SK-N-SH (cell line): ENCODE results near the gene WDR45. TPM values are rescaled to one million over a fixed set of nuclear protein-coding genes. Genes with fewer than 3 reads are reported as not detected.
A peak's percentile ranks its signal among the peaks of the same experiment; 100 is the strongest.

Experiments used
- CTCF ChIA-PET: fragments of 300-600, 350-600 bp; formaldehyde crosslinking; extraction: SDS; loops from one replicate; lab custom pipeline; 2021; lab: Yijun Ruan, JAX
- POLR2A ChIA-PET: fragments of 350-600 bp; sonication (Branson Sonifier 250); formaldehyde crosslinking; extraction: SDS; loops from one replicate; lab custom pipeline; 2020; ENCODE audit warnings: antibody characterized with exemption, inconsistent platforms; lab: Yijun Ruan, JAX
- DNase-seq: peaks from one replicate; pipeline ENCODE4 v3.0.0; 2012
- H2AFZ ChIP-seq: fragments of 200-600 bp; sonication (generic); 2 replicates; pipeline ENCODE4 v1.8.1; 2016; ENCODE audit warnings: antibody characterized with exemption, mild to moderate bottlenecking, low read depth
- H3F3A ChIP-seq: fragments of 200-600 bp; sonication (generic); replicated peaks from 2 replicates; pipeline ENCODE3; 2016; ENCODE audit warnings: antibody characterized with exemption, mild to moderate bottlenecking; ENCODE audit not compliant: insufficient read depth
- H3K27ac ChIP-seq, 2 experiments: fragments of 200-500 bp in 1 of 2; fragments of 200-600 bp in 1 of 2; sonication (Bioruptor generic) in 1 of 2; sonication (generic), shearing (Covaris generic) in 1 of 2; 2 replicates each; pipeline versions ENCODE4 v1.5.1 to v1.6.1; 2014 to 2016; ENCODE audit warnings: low read depth in 2 of 2, inconsistent platforms in 1 of 2, low read length in 1 of 2, mild to moderate bottlenecking in 1 of 2, mixed read lengths in 1 of 2
- H3K27me3 ChIP-seq: fragments of 200-600 bp; sonication (generic), shearing (Covaris generic); 2 replicates; pipeline ENCODE4 v1.6.1; 2016; ENCODE audit warnings: mixed run types; ENCODE audit not compliant: insufficient read depth
- H3K36me3 ChIP-seq, 2 experiments: fragments of 200-500 bp in 1 of 2; fragments of 200-600 bp in 1 of 2; sonication (Bioruptor generic) in 1 of 2; sonication (generic) in 1 of 2; replicated peaks in 1 of 2; 2 replicates each; pipeline versions ENCODE3 to v1.5.1; 2014 to 2016; ENCODE audit warnings: low read length in 1 of 2, mild to moderate bottlenecking in 1 of 2; ENCODE audit not compliant: insufficient read depth in 2 of 2, control insufficient read depth in 1 of 2
- H3K4me1 ChIP-seq, 2 experiments: fragments of 200-500 bp in 1 of 2; fragments of 200-600 bp in 1 of 2; sonication (Bioruptor generic) in 1 of 2; sonication (generic), shearing (Covaris generic) in 1 of 2; 2 replicates each; pipeline versions ENCODE4 v1.5.1 to v1.6.1; 2014 to 2016; ENCODE audit warnings: low read depth in 1 of 2, low read length in 1 of 2, mixed run types in 1 of 2; ENCODE audit not compliant: insufficient read depth in 2 of 2, control insufficient read depth in 1 of 2
- H3K4me2 ChIP-seq: fragments of 200-600 bp; sonication (generic), shearing (Covaris generic); 2 replicates; pipeline ENCODE4 v1.6.1; 2017; ENCODE audit warnings: mixed run types
- H3K4me3 ChIP-seq, 2 experiments: fragments of 200-500 bp in 1 of 2; fragments of 200-600 bp in 1 of 2; sonication (Bioruptor generic) in 1 of 2; sonication (generic), shearing (Covaris generic) in 1 of 2; 2 replicates each; pipeline versions ENCODE4 v1.5.1 to v1.8.1; 2014 to 2016; ENCODE audit warnings: low read depth in 2 of 2, inconsistent platforms in 1 of 2, low read length in 1 of 2, mild to moderate bottlenecking in 1 of 2, mixed read lengths in 1 of 2, moderate library complexity in 1 of 2
- H3K79me2 ChIP-seq: fragments of 200-600 bp; sonication (generic); 2 replicates; pipeline ENCODE4 v1.8.1; 2017; ENCODE audit warnings: mild to moderate bottlenecking; ENCODE audit not compliant: insufficient read depth
- H3K9ac ChIP-seq: fragments of 200-600 bp; sonication (generic); 2 replicates; pipeline ENCODE4 v1.6.1; 2017; ENCODE audit warnings: mixed run types
- H3K9me2 ChIP-seq: fragments of 200-600 bp; sonication (generic); 2 replicates; pipeline ENCODE4 v1.6.1; 2017; ENCODE audit warnings: mixed run types
- H3K9me3 ChIP-seq: fragments of 200-600 bp; sonication (generic); 2 replicates; pipeline ENCODE4 v1.6.1; 2017; ENCODE audit warnings: mixed run types, mild to moderate bottlenecking, moderate library complexity
- H4K20me1 ChIP-seq: fragments of 200-600 bp; sonication (generic); 2 replicates; pipeline ENCODE4 v1.6.1; 2017; ENCODE audit warnings: mild to moderate bottlenecking, mixed run types; ENCODE audit not compliant: insufficient read depth
- EZH2phosphoT487 ChIP-seq: fragments of 200-600 bp; sonication (generic); IDR thresholded peaks from 2 replicates; pipeline ENCODE4 v1.6.1; 2017; ENCODE audit warnings: low read depth, mixed run types, mild to moderate bottlenecking, antibody characterized with exemption, moderate library complexity, borderline replicate concordance
- FOSL2 ChIP-seq: IDR thresholded peaks from 2 replicates; pipeline ENCODE4 v1.4.0; 2012; ENCODE audit warnings: low read depth, mild to moderate bottlenecking, moderate library complexity, borderline replicate concordance
- FOXJ3 ChIP-seq: sonication (generic); formaldehyde crosslinking; IDR thresholded peaks from 2 replicates; pipeline ENCODE4 v1.5.1; 2020; ENCODE audit warnings: mild to moderate bottlenecking, missing genetic modification reagents
- FOXM1 ChIP-seq: IDR thresholded peaks from 2 replicates; pipeline ENCODE4 v1.4.0; 2012; ENCODE audit warnings: low read depth, mild to moderate bottlenecking
- GABPA ChIP-seq: IDR thresholded peaks from 2 replicates; pipeline ENCODE4 v1.4.0; 2012; ENCODE audit warnings: low read depth, mild to moderate bottlenecking
- GATA2 ChIP-seq: sonication (generic); formaldehyde crosslinking; IDR thresholded peaks from 2 replicates; pipeline ENCODE4 v1.5.0; 2020; ENCODE audit warnings: mild to moderate bottlenecking, missing genetic modification reagents
- IRF3 ChIP-seq: fragments of 150-350 bp; IDR thresholded peaks from 2 replicates; pipeline ENCODE4 v1.6.1; 2016; ENCODE audit warnings: mild to moderate bottlenecking, low read depth, low read length
- MXI1 ChIP-seq: IDR thresholded peaks from 2 replicates; pipeline ENCODE4 v1.6.1; 2012; ENCODE audit warnings: mild to moderate bottlenecking, low read depth, low read length, improper control_type of control experiment
- NRF1 ChIP-seq: IDR thresholded peaks from 2 replicates; pipeline ENCODE4 v1.6.1; 2012; ENCODE audit warnings: low read depth, mild to moderate bottlenecking, low read length
- POLR2AphosphoS5 ChIP-seq: IDR thresholded peaks from 2 replicates; pipeline ENCODE4 v1.6.1; 2012; ENCODE audit warnings: low read depth, low read length
- REST ChIP-seq: IDR thresholded peaks from 2 replicates; pipeline ENCODE4 v1.6.1; 2012; ENCODE audit warnings: mild to moderate bottlenecking, low read depth, low read length, moderate library complexity
- RFX5 ChIP-seq: IDR thresholded peaks from 2 replicates; pipeline ENCODE4 v1.6.1; 2012; ENCODE audit warnings: mild to moderate bottlenecking, improper control_type of control experiment, low read length
- TEAD4 ChIP-seq: IDR thresholded peaks from 2 replicates; pipeline ENCODE4 v1.4.0; 2012; ENCODE audit warnings: mild to moderate bottlenecking, borderline replicate concordance; ENCODE audit not compliant: insufficient read depth
- USF1 ChIP-seq: IDR thresholded peaks from 2 replicates; pipeline ENCODE4 v1.4.0; 2012; ENCODE audit warnings: low read depth, borderline replicate concordance
- WGBS: methylation state at CpG from one replicate; pipeline ENCODE4 v1.1.6; 2017; ENCODE audit warnings: low lambda C conversion rate; 5-methylcytosine and 5-hydroxymethylcytosine counted together
- polyA plus RNA-seq, 3 experiments: library from polyadenylated mRNA; depleted of rRNA; stranded (reverse); fragments of >200 nt; gene quantifications; 2 replicates each; pipeline ENCODE4 v1.2.3, GENCODE V29; 2012
- TF ChIP-seq, protein P1 (sequence below): IDR thresholded peaks from 2 replicates; pipeline ENCODE4 v1.4.0; 2012; ENCODE audit warnings: low read depth, borderline replicate concordance

WDR45 gene
- polyA plus RNA-seq, 1 of the 3 experiments (the other 2 are of a cell fraction): 108 TPM

DNA sequence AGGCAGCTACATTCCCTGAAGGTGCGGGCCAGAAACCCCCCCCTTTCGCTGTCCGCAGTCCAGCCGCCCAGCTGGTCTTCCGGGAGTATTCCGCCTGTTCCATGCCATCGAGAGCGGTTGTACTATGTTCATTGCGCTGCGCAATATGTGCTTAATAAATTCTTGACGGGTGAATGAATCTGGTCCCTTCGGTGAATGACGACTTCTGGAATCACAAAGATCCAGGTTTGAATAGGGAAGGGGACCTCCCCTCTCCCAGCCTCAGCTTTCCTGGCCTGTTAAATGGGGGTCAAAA, 35.8 kb downstream of the WDR45 start:
- peaks cover 25% of the 10 kb centered on the region; the same call in 1 of the 2 replicates for H3K27me3 ChIP-seq
- peaks cover 0 to 2% of the 10 kb centered on the region in 2 experiments for H3K36me3 ChIP-seq
- H2AFZ ChIP-seq: peak overlapping the region; percentile 65; the same call in 1 of the 2 replicates
- H3K4me1 ChIP-seq: peaks cover 8 to 17% of the 10 kb centered on the region in 2 experiments; a peak in 3 of 4 replicates
- no peak overlapping the region for H3K9ac ChIP-seq
- no peaks in the 10 kb centered on the region for H3K9me2 ChIP-seq
- peak overlapping the region in 1 of 2 experiments; percentile 28; a peak in 1 of 4 replicates for H3K27ac ChIP-seq
- peaks cover 41% of the 10 kb centered on the region for H3K79me2 ChIP-seq
- peaks cover 16% of the 10 kb centered on the region for H3F3A ChIP-seq
- no peak overlapping the region for H3K4me2 ChIP-seq
- no peaks in the 10 kb centered on the region for H4K20me1 ChIP-seq
- no peak overlapping the region for H3K4me3 ChIP-seq
- WGBS: 49% methylated on average over 12 of the region's 13 CpGs
- ChIA-PET CTCF (interaction anchor here (0.7 to 2.2 kb wide), 6 partner anchors 15 to 412 kb away, joined by 3 to 5 read pairs (median 4); partner anchors contain the start of gene CCDC120), POLR2A (no interaction called here)
- no peaks in the 10 kb centered on the region for H3K9me3 ChIP-seq
- no peak for TF ChIP-seq IRF3
- no peak for TF ChIP-seq FOSL2
- no peak for TF ChIP-seq GATA2 (CRISPR knock-in tag)
- TF ChIP-seq EZH2phosphoT487: no peak
- no peak for DNase-seq

DNA sequence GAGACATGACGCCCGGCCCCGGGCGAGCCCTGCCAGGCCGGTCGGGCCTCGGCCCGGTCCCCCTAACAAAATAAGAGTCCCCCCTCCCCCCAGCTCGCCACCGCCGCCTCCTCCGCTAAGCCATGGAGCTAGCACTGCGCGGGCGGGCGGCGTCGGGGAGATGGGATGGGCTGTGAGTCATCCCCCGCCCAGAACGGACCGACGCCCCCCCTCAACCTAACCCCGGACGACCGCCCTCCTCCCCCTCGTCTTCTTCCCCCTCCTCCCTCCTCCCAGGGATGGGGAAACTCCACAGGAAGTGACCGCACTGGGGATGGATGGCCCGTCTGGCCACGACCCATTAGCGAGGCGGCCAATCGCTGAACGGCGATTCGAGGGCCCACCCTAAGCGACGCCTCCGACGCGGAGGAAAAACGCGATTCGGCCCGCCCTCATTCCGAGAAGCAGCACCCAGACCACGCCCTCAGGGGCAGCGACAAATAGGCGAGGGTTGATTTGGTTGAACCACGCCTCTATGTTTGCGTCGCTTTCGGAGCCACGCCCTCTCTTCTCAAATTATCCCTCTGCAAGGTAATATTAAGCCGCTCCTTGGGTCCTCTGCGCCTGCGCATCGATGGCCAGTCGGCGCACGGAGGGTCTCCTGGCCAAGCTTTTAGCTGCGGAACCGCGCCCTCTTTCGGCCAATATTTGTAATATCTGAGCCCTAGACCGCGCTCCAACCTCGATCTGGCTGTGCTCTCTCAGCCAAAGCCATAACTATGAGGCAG, 36.3 kb downstream of the WDR45 start, which contains the start of gene TFE3:
TSS of gene TFE3 (minus strand) at position 138 of the 767 bp plus-strand sequence. CDS start at position 7, 131 bp downstream.
- peak; percentile 94 for DNase-seq
- Histone ChIP-seq H4K20me1 (no peaks in the 10 kb centered on the region), H3K4me3 (peak within 1 kb of the TSS; percentile 63 to 76), H3K36me3 (peaks cover 0 to 3% of the 10 kb centered on the region in 2 experiments), H3K4me1 (peaks cover 8 to 17% of the 10 kb centered on the region in 2 experiments; a peak in 3 of 4 replicates), H3K27ac (peak within 1 kb of the TSS; percentile 68 to 83), H2AFZ (peak within 1 kb of the TSS; percentile 65; the same call in 1 of the 2 replicates), H3K9ac (peak within 1 kb of the TSS; percentile 92), H3F3A (peaks cover 16% of the 10 kb centered on the region), H3K27me3 (peaks cover 20% of the 10 kb centered on the region; the same call in 1 of the 2 replicates), H3K79me2 (peaks cover 46% of the 10 kb centered on the region), H3K9me3 (no peaks in the 10 kb centered on the region), H3K4me2 (peak within 1 kb of the TSS; percentile 81), H3K9me2 (no peaks in the 10 kb centered on the region)
- POLR2A ChIA-PET: interaction anchor here (2.1 kb wide), 1 partner anchor 41 kb away, joined by 5 read pairs; the partner anchor contains the start of gene GRIPAP1
- 29% methylated on average over 33 of the region's 67 CpGs for WGBS
- CTCF ChIA-PET: interaction anchor here (0.7 to 2.2 kb wide), 7 partner anchors 15 to 412 kb away, joined by 3 to 5 read pairs (median 3); partner anchors contain the start of gene CCDC120
- no peak for TF ChIP-seq POLR2AphosphoS5
- no peak for TF ChIP-seq TEAD4
- TF ChIP-seq USF1: no peak
- TF ChIP-seq FOXM1: no peak
- 0 out of 2 replicates have a peak, but pooled peaks have one; percentile 50 for TF ChIP-seq RFX5
- no peak for TF ChIP-seq REST
- TF ChIP-seq NRF1: peak; percentile 88
- peak; percentile 64 for TF ChIP-seq GABPA
- no peak for TF ChIP-seq MXI1
- no peak for TF ChIP-seq FOXJ3 (CRISPR knock-in tag)
- TF ChIP-seq, protein P1, sequence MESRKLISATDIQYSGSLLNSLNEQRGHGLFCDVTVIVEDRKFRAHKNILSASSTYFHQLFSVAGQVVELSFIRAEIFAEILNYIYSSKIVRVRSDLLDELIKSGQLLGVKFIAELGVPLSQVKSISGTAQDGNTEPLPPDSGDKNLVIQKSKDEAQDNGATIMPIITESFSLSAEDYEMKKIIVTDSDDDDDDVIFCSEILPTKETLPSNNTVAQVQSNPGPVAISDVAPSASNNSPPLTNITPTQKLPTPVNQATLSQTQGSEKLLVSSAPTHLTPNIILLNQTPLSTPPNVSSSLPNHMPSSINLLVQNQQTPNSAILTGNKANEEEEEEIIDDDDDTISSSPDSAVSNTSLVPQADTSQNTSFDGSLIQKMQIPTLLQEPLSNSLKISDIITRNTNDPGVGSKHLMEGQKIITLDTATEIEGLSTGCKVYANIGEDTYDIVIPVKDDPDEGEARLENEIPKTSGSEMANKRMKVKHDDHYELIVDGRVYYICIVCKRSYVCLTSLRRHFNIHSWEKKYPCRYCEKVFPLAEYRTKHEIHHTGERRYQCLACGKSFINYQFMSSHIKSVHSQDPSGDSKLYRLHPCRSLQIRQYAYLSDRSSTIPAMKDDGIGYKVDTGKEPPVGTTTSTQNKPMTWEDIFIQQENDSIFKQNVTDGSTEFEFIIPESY: no peak
